ENCODE data around the gene FGFBP3.
A peak's percentile ranks its signal among the peaks of the same experiment; 100 is the strongest.
"Not testable (repeated sequence)": the region's sequence is repeated elsewhere in the genome, so short reads cannot be mapped to it uniquely, and the experiment has no call there.

Gene FGFBP3

DNA sequence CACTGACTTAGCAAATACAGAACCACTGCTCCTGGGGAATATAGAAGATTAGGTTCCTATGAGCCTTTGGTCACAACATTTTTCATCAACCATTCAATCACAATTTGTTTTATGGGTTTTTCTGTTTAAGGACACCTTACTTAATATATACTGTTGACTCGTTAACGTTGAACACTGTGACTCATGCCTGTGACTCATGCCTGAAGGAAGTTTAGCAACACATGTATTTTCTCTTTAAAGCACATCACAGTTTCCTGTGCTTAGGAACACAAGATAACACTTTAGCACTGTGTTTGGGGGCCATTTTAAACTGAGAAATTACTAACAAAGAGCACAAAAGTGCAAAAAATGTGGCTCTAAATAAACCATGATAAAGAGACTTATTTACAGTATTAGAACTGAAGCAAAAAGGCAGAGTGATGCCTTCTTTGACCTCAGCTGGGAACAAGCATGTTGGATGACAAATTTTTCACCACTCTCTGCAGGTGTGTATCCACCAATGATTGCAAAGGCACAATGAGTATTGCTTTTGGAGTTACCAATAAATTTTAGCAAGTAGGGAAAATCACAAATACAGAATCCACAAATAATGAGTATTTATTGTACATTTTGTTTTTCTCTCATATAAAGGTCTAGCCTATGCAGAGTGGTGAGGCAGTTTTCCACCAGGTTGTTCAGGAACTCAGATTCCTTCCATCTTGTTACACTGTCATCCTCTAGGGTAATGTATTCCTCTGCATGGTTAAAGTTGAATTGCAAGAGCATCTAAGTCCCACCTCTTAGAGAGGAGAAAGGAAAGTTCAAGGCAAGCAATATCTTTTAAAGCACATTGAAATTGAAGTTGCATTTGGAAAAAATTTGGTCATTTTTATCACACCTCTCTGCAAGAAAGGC lies 7.3 kb downstream of the FGFBP3 start:
- DNase-seq (ENCODE audit: low read depth) = peak; percentile 65

DNA sequence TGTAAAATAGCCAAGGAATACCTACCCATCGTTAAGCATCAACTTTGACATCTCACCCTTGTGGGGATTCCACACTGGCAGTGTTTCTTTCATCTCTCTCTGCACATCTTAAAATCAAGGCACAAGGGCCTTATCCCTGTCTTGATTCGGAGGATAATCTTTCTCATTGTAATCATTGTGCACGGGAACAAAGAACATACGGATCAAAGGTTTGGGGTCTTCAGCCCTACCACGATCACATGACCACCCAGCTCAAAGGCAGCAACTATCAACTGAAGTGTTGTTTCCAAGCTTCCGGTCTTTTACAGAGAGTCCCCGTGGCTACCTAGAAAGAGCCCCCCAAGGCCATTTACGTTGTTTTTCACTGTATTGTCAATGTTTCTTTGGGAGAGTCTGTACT lies 11.9 kb downstream of the FGFBP3 start:
- DNase-seq (ENCODE audit: low read depth) = no peak

DNA sequence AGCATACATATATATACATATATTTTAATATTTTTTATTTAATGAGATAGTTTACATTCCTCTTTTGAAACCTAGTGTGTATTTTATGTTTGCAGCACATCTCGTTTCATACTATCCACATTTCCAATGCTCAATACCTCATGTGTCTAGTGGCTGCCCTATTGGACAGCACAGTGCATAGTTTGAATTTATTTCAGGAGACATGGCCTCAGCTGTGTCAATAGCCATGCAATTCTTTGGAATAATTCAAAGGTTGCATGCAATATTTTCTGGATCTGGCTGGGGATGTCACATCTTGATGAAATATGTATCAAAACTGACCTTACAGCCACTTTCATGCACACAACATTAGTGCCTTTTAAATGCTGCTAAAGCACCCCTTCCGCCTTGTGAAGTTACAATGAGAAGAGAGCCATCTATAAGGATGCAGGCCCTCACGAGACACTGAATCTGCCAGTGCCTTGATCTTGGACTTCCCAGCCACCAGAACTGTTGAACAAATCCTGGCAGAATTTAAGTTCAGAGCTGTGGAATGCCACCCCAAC lies 13.0 kb downstream of the FGFBP3 start:
- no peak for DNase-seq (ENCODE audit: low read depth)

DNA sequence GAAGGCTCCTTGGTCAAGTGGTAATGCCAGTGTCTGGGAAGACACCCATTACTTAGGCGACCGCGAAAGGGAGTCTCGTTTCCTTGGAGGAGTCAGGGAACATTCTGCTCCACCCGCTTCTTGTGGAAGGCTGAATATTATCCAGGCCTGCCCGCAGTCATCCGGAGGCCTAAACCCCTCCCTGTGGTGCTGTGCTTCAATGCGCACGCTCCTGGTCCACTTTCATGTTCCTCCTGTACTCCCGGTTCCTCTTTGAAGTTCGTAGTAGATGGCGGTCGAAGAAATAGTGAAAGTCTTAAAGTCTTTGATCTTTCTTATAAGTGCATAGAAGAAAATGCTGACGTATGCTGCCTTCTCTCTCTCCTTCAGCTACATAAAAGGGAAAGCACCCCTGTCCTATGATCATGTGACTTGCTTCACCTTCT lies 15.0 kb downstream of the FGFBP3 start:
- DNase-seq (ENCODE audit: low read depth) = not testable (repeated sequence)

DNA sequence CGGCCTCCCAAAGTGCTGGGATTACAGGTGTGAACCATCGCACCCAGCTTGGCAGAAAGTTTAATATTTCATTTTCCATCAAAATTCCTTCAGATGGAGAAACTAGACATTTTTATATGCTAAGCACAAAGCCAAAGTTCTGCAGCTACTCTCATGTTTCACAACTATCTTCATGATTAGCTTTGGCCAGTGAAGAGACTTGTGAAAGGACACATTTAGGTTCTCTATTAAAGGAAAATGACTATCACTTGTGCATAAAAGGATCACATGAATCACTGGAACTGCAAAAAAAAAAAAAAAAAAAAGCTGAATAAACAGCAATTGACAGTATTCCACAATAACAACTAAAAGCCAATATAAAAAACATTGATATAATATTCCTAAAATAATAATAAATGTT lies 16.2 kb downstream of the FGFBP3 start:
- DNase-seq (ENCODE audit: low read depth) = no peak

DNA sequence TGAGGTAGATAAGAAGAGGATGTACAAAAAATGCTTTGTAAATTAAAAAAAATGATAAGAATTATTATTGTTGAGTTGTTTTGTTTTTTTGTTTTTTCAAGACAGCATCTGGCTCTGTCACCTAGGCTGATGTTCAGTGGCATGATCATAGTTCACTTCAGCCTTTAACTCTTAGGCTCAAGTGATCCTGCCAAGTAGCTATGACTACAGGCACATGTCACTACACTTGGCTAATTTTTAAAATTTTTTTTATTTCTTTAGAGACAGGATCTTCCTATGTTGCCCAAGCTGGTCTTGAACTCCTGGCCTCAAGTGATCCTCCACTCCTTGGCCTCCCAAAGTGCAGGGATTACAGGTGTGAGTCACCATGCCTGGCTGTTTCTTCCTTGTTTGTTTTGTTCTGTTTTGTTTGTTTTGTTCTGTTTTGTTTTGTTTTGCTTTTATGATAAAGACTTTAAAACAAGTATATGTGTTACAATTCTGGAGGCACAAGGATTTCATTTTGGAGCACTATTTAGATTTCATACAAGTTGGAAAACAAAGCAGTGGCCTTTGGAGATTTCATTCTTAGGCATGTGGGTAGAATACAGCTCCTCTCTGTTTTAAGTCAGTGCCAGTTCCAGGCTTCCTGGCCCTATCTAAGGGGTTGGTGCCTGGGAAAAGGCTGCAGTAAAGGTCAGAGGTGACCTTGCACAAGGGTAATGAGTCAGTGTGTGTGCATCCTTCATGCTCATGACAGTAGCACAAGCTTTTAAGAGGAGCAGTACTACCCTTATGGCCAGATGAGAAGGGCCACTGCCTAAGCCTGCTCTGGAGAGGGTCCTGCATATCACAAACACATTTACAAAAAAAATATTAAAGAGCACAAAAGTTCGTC lies 17.9 kb downstream of the FGFBP3 start:
- no peak for DNase-seq (ENCODE audit: low read depth)

DNA sequence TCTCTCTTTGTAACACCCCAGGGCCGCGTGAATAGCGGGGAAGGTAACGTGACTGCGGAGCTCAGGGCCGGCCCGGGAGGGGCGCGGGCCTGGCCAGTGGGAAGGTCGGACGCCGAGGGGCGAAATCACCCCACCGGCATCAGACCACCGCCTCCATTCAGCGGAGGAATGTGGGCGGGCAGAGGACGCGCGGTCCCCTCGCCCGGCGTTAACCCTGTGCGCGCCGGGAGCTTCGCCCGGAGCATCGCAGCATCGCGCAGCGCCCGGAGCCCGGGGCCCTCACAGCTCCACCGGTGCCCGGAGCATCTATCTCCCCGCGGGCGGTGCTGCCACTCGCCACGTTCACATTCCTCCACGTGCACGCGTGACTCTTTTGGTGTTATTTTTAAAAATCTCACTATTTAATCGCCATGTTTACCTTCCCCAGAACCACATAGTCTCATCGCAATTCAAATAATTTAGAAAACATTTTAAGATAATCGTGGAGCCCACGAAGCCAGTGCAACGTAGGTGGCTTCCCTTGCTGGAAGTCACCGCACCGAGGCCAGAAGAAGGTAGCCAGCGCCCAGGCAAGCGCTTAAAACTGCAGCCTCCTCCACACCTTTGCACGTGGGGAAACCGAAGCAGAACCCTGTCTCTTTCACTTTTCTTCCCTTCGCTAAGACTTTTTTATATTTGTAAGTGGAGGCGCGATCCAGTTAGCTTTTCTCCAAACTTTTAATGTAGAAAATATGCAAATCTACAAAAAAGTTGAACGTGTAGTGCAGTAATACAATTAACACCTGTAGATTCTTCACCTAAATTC lies 21.8 kb downstream of the FGFBP3 start:
- DNase-seq (ENCODE audit: low read depth) = no peak

DNA sequence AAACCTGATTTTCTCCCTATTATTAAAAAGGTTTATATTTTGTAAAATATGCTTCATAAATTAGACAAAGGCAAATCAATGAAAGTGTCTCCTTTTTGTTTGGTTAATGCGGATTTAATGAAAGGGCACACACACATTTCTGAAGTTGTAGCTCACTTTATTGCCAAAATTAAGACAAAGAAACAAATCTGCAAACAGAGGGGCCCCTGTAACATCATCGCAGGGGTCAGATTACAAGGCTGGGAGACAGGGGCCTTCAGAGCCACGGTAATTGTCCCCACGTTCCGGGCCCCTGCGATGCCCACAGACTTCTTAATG lies 22.4 kb downstream of the FGFBP3 start:
- DNase-seq (ENCODE audit: low read depth) = no peak

DNA sequence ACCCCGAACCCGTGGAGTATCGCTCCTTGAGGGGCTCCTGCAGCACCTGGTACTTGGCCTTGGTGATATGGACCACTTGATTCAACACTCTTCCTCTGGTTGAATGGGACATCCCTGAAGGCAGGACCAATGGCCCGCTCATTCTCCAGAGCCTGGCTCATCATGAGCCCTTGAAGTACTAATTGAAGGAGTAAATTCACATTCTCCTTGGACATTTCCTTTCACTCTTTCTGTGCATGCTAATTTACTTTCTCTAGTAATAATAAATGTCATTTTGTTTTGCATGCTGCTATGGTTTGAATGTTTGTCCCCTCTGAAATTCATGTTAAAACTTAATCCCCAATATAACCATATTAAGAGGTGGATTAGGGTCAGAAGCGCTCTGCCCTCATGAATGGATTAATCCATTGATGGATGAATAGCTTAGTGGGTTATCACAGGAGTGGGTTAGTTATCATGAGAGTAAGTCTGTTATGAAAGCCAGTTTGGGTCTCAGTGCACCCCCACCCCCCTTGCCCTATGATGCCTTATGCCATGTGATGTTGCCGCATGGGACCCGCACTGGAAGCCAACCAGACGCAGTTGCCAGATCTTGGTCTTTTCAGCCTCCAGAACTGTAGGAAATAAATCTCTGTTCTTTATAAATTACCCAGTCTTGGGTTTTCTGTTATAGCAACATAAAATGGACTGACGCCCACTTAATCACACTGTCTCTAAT lies 23.8 kb downstream of the FGFBP3 start:
- no peak for DNase-seq (ENCODE audit: low read depth)

DNA sequence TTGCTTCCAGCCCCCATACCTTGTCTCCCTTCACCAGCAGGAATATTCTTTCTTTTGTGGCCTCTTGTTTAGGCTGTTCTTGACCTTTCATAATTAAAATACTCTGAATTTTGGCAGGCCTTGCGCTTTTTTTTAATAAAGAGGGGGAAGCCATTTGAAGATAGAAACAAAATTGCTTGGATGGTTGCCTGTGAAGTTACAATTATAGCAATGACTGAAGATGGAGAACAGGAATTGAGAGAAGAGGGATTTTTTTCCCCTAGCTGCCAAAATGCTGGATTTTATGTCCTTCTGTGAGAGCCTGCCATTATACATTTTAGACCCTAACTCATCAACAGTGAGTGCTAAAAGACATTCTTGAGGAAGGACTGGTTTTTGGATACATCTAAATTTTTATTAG lies 24.8 kb downstream of the FGFBP3 start:
- DNase-seq (ENCODE audit: low read depth) = no peak

DNA sequence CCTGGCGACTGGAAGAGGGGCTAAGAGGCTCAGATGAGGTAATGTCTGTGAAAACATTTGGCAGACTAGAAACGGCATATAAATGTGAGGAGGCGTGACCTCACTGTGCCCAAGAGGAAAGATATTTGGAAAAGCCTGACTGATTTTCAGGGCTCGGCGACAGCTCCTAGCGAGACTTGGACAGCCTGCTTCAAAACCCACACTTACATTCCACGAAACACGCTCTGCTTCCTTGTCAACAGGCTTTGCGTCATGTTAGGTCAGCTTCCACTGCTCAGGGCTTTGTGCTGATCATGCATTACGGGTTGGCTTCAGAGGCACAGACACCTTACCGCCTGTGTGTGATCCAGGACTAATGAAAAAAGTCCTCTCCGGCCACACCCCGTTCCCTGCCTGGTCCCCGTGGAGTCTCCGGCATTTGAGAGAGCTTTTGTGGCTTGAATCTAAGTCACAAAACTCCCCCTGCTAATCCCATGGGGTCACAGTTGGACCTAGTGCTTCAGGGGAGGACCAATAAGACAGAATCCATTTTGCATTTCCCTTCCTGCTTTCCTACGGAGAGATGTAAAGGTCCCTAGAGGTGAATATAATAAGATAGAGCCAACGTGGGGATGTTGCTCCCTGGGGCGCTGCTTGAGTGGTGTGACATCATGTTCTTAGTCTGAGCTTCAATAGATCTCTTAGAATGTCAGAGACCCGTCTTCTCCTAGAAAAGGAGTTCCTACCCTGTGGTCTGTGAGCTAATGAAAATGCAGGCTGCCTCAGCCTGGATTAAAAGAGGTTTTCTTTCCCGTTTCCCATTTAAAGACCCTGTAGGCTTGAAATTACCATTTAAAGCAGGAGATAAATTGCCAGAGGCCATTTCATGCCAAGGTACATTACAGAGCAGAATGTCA lies 25.5 kb downstream of the FGFBP3 start:
- peak; percentile 28 for DNase-seq (ENCODE audit: low read depth)

DNA sequence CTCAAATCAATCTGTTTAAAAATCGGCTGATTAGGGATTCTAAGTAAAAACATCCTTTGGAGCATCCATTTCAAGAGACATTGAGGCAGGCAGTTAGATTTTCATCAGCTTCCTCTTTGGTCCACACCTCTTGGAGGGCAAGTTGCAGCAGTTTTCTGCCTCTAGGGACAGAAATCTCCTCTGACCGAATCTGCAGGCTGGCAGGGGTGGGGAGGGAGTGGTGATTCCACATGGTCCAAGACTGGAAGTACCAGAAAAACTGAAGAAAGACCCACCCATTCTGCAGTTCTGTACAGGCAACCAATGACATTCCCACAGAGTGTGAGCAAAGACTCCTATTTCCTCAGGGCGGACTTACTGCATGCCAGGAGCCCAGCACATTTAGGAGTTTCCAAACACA lies 29.0 kb downstream of the FGFBP3 start:
- no peak for DNase-seq (ENCODE audit: low read depth)

DNA sequence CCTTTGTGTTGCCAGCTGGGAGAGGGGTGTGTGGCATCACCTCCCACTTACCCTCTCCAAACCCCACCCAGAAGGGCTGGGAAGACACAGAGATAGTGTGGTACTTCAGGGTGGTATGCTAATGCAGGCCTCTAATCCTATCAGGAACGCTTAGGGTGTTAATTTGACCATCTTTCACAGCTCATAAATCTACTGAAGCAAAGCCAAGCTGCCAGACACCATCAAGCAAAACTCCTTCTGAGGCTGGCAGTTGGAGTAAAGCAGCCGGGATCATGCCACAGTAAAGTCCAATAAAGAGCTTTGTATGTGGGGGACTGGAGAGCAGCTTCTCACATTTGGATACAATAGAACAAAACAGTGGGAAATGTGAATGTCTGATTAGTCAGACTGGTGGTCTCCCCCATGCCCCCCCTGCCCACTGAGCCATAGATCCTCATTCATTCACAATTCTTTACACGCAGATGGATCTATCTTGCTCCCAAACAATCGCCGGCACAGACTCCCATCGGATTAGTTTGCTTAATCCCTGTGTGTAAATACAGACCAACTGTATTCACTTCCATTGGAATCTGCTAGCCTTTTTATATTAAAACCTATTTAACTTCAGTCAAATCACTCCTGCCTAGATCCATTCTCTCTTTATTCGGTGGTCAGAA lies 29.6 kb downstream of the FGFBP3 start:
- no peak for DNase-seq (ENCODE audit: low read depth)

DNA sequence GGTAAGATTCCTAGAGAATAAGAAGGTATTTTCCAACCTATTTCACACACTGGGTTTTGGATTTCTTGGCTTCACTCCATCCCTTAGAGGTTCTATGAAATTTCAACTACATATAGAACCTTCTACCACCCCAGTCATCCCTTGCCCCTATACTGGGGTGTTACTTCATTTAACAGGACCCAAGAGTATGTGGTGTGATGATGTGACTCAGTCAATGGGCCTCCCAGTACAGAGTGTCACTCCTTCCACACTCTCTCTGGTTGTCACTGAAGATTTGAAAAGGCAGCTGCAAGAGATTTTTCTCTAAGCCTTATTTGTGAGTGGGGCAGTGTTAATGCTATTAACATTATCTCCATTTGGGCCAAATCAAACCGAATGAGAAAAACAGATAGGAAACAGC lies 33.5 kb downstream of the FGFBP3 start:
- no peak for DNase-seq (ENCODE audit: low read depth)

DNA sequence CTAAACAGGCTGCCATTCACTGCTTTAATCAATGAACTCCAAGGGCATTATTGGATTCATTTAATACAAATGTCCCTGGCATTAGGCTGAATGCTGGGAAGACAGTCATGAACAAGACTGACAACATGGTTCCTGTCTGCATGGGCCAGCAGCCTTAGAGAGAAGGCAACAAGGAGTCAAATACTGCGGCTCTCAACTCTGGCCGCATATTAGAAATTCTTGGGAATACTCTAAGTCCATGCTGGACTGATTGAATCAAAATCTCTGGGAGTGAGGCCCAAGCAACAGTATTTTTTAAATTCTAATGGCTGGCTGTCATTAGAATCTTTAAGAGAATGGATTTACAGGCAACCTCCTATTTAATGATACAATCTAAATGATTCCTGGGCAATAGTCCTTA lies 34.1 kb downstream of the FGFBP3 start:
- no peak for DNase-seq (ENCODE audit: low read depth)

DNA sequence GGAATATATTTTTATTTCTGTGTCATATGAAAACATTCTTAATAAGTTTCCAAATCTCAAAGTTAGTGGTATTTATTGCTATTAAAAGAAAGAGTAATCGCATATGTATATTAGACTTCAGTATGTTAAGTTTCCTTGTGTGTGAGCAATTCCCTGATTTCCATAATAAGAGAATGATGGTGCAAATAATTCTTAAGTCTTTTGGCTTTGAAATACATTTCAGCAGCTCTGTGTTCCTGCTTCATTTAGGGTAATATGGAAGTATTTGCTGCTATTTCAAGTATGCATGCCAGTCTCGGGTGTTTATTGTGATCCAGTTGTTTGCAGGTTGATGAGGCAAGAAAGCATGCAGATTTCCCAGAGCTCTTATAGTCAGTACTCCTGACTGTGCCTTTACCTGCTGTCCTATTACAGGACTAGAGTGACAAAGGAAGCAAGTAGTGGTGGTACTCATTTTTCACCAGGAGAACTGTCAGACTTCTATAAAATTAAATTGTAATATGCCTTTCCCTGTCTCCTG lies 43.7 kb downstream of the FGFBP3 start:
- no peak for DNase-seq (ENCODE audit: low read depth)

DNA sequence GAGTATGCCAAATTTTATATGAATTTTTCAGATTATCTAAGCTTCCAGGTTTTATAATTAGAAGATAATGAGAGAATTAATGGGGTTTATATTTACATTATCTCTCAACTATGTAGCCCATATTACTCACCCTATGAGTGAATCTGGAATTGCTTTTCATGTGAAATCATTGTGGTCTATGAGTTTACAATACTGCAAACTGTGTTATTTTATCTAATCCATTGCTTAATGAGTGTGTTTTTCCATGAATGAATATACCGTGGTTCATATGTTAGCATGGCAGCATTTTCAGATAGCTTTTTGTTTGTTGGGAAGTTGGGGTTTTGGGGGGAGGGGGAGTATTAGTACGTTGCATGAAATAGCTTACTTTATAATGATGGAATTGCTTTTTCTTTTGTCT lies 44.5 kb downstream of the FGFBP3 start:
- DNase-seq (ENCODE audit: low read depth) = no peak

DNA sequence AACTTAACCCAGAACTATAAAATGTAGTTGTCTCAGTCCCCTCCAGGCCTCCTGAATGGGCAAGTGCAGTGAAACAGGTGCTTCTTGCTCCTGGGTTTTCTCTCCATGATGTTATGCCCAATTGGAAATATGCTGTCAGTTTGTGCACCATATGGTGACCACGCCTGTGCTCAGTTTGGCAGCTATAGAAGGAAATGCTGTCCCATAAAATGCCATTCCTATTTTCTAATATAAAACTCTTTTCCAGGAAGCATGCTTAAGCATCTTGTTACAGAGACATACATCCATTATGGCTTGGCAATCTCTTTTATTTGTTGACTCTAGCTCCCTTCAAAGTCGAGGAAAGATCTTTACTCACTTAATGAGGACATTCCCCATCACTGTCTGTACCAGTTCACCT lies 45.2 kb downstream of the FGFBP3 start:
- no peak for DNase-seq (ENCODE audit: low read depth)

DNA sequence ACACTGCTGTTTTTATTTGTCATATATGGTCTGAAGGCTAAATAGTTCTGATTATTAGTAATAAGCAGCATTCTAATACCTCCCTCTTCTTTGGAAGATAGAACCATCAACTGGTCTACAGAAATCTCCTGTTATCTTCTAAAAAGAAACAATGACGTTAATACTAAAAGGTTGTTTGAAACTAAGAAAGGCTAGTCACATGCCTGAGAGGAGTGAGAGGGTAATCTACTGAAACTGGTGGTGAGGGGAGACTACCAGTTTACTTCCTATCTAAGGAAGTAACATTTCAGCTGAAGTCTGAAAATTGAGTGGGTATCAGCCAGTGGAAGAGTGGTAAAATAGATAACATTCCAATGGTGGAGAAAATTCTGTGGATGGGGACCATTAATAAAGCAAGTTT lies 48.4 kb downstream of the FGFBP3 start:
- DNase-seq (ENCODE audit: low read depth) = no peak

DNA sequence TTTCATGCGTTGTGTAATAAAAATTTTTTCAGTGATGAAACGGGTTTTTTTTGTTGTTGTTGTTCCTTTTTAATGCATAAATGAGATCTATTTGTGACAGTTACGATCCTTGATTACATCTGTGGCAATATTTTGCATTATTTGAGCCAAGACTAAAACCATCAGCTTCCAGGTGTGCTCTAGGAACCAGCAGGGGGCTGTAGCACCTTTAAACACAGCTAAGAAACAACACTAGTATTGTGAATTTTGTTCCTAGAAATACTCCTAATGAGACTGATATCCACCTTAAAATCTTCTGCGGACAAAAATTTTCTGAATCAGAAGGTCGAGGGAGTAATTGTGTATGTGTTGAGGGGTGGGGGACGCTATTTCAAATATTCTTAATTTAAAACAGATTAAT lies 52.6 kb downstream of the FGFBP3 start:
- no peak for DNase-seq (ENCODE audit: low read depth)

Measured in GM04504 (cell line).